B cell (primary cell): ENCODE results near the gene TAF6. TPM values are rescaled to one million over a fixed set of nuclear protein-coding genes. Genes with fewer than 3 reads are reported as not detected.

Experiments used
- ATAC-seq: fragments of 200-7000 bp; cut with Tn5 transposase; one replicate; pipeline ENCODE4 v1.10.0; 2021; ENCODE audit warnings: low read depth, mild to moderate bottlenecking, moderate number of reproducible peaks, moderate library complexity
- CTCF ChIA-PET: fragments of 350-600 bp; sonication (Branson Sonifier 250); formaldehyde crosslinking; loops from one replicate; lab custom pipeline; 2021; ENCODE audit warnings: antibody characterized with exemption, inconsistent platforms; lab: Charles Lee
- POLR2A ChIA-PET: fragments of 350-600 bp; sonication (Branson Sonifier 250); formaldehyde crosslinking; loops from one replicate; lab custom pipeline; 2021; ENCODE audit warnings: antibody characterized with exemption; lab: Charles Lee
- DNase-seq: peaks from one replicate; pipeline ENCODE4 v3.0.0; 2013
- H2AFZ ChIP-seq: 2 replicates; pipeline ENCODE4 v1.6.1; 2012; ENCODE audit warnings: mild to moderate bottlenecking, low read depth, low read length; ENCODE audit not compliant: insufficient read depth, poor library complexity, severe bottlenecking
- H3K27ac ChIP-seq, 2 donors: 1 replicate in 1 of 2; 2 replicates in 1 of 2; pipeline ENCODE4 v1.5.1; 2012 to 2013; ENCODE audit warnings: low read length in 2 of 2, mild to moderate bottlenecking in 2 of 2, moderate library complexity in 1 of 2
- H3K27me3 ChIP-seq, 4 experiments: fragments of 200-600 bp in 1 of 4; sonication (generic) in 1 of 4; replicated peaks in 1 of 4; 1 replicate in 2 of 4; 2 replicates in 2 of 4; pipeline versions ENCODE4 v1.6.1 to v1.7.0; 2013 to 2016; ENCODE audit warnings: low read length in 3 of 4, mild to moderate bottlenecking in 2 of 4, mixed read lengths in 1 of 4, moderate library complexity in 1 of 4; ENCODE audit not compliant: insufficient read depth in 4 of 4, control insufficient read depth in 3 of 4; ENCODE audit errors: control extremely low read depth in 1 of 4
- H3K36me3 ChIP-seq, 2 experiments: replicated peaks in 1 of 2; 1 replicate in 1 of 2; 2 replicates in 1 of 2; pipeline versions ENCODE4 v1.6.1 to v1.7.1; 2013; ENCODE audit warnings: low read length in 1 of 2; ENCODE audit not compliant: insufficient read depth in 2 of 2, control insufficient read depth in 1 of 2; ENCODE audit errors: control extremely low read depth in 1 of 2, extremely low read depth in 1 of 2
- H3K4me1 ChIP-seq, 2 donors: fragments of 200-600 bp in 1 of 2; sonication (generic) in 1 of 2; 1 replicate in 1 of 2; 2 replicates in 1 of 2; pipeline versions ENCODE4 v1.5.1 to v1.6.1; 2013 to 2017; ENCODE audit warnings: low read length in 2 of 2; ENCODE audit not compliant: control insufficient read depth in 2 of 2, insufficient read depth in 2 of 2
- H3K4me2 ChIP-seq: replicated peaks from 2 replicates; pipeline ENCODE3; 2012; ENCODE audit warnings: mild to moderate bottlenecking, low read depth, low read length; ENCODE audit not compliant: poor library complexity, severe bottlenecking
- H3K4me3 ChIP-seq, 5 experiments: fragments of 200-600 bp in 1 of 5; sonication (generic) in 1 of 5; 1 replicate in 3 of 5; 2 replicates in 2 of 5; pipeline versions ENCODE4 v1.5.1 to v1.7.0; 2011 to 2016; ENCODE audit warnings: low read length in 4 of 5, mild to moderate bottlenecking in 4 of 5, low read depth in 2 of 5, control low read depth in 1 of 5, moderate library complexity in 1 of 5; ENCODE audit not compliant: insufficient read depth in 1 of 5; ENCODE audit errors: control extremely low read depth in 1 of 5, extremely low read depth in 1 of 5
- H3K79me2 ChIP-seq: fragments of 200-600 bp; sonication (generic); one replicate; pipeline ENCODE4 v1.6.0; 2016; ENCODE audit warnings: low read length; ENCODE audit not compliant: control insufficient read depth, insufficient read depth
- H3K9ac ChIP-seq: fragments of 200-600 bp; sonication (generic); 2 replicates; pipeline ENCODE4 v1.6.1; 2017; ENCODE audit warnings: mild to moderate bottlenecking, low read length, moderate library complexity
- H3K9me3 ChIP-seq, 3 donors: one replicate each; pipeline versions ENCODE4 v1.6.1 to v1.7.1; 2013; ENCODE audit warnings: low read length in 2 of 3; ENCODE audit not compliant: control insufficient read depth in 2 of 3, insufficient read depth in 1 of 3; ENCODE audit errors: control extremely low read depth in 1 of 3
- H4K20me1 ChIP-seq: 2 replicates; pipeline ENCODE4 v1.6.0; 2012; ENCODE audit warnings: mild to moderate bottlenecking, low read length; ENCODE audit not compliant: insufficient read depth, control insufficient read depth, poor library complexity, severe bottlenecking
- H3K27ac Mint-ChIP-seq: one replicate; pipeline ENCODE4 v1.8.0; 2021; ENCODE audit warnings: mixed read lengths
- H3K27me3 Mint-ChIP-seq: one replicate; pipeline ENCODE4 v1.8.0; 2021; ENCODE audit warnings: mixed read lengths
- H3K4me1 Mint-ChIP-seq: one replicate; pipeline ENCODE4 v1.8.0; 2021; ENCODE audit warnings: mixed read lengths
- H3K4me3 Mint-ChIP-seq: one replicate; pipeline ENCODE4 v1.8.0; 2021; ENCODE audit warnings: mixed read lengths
- H3K9me3 Mint-ChIP-seq: one replicate; pipeline ENCODE4 v1.8.0; 2022; ENCODE audit warnings: mixed read lengths; ENCODE audit not compliant: insufficient read depth
- EZH2 ChIP-seq: IDR thresholded peaks from 2 replicates; pipeline ENCODE4 v1.6.1; 2012; ENCODE audit warnings: borderline replicate concordance, low read depth, mild to moderate bottlenecking, moderate library complexity, low read length; ENCODE audit not compliant: insufficient read depth, poor library complexity, severe bottlenecking
- WGBS: methylation state at CpG from one replicate; pipeline ENCODE4 v1.1.5; 2013; ENCODE audit warnings: missing lambda C conversion rate; ENCODE audit not compliant: insufficient coverage; 5-methylcytosine and 5-hydroxymethylcytosine counted together
- intact Hi-C: fragments of 100-400 bp; cut with micrococcal nuclease; formaldehyde crosslinking; loops from one replicate; pipeline ENCODE4 v1.10.0; 2022
- polyA plus RNA-seq: library from polyadenylated mRNA; depleted of rRNA; stranded (reverse); fragments of >200 nt; gene quantifications from 2 replicates; pipeline ENCODE4 v1.2.3, GENCODE V29; 2012
- total RNA-seq, 2 donors: library from RNA; stranded (reverse); fragments of 120-200 nt in 1 of 2; gene quantifications; 1 replicate in 1 of 2; 2 replicates in 1 of 2; pipeline versions ENCODE4 v1.2.3 to v1.2.4, GENCODE V29; 2013 to 2022
- TF ChIP-seq, protein P1 (sequence below): fragments of 200-600 bp; IDR thresholded peaks from one replicate; pipeline ENCODE4 v1.8.0; 2022; ENCODE audit warnings: antibody characterized with exemption, mild to moderate bottlenecking

The TAF6 gene
- total and polyA plus RNA-seq, 2 donors (not counting 1 experiment from before 2014, with no cell fraction given): 48.3 to 65.8 TPM

GRCh38 chr7:100093925-100094486 lies 25.2 kb downstream of the TAF6 start:
- H4K20me1 ChIP-seq: peaks cover 47% of the 10 kb centered on the region
- H3K9ac ChIP-seq: no peak overlapping the region
- no peak overlapping the region for H3K4me2 ChIP-seq
- Mint-ChIP-seq H3K4me3 (no peak overlapping the region), H3K4me1 (peaks cover 24% of the 10 kb centered on the region), H3K27me3 (no peaks in the 10 kb centered on the region), H3K9me3 (no peaks in the 10 kb centered on the region), H3K27ac (no peak overlapping the region)
- intact Hi-C loops: no loop called here
- ATAC-seq (no peak), DNase-seq (no peak)
- H3K27ac ChIP-seq: no peak overlapping the region
- H3K27me3 ChIP-seq: no peaks in the 10 kb centered on the region
- WGBS: 96% methylated on average over 16 of the region's 16 CpGs
- H3K36me3 ChIP-seq: peaks cover 2 to 83% of the 10 kb centered on the region in 2 experiments
- TF ChIP-seq EZH2: no peak
- TF ChIP-seq, protein P1, sequence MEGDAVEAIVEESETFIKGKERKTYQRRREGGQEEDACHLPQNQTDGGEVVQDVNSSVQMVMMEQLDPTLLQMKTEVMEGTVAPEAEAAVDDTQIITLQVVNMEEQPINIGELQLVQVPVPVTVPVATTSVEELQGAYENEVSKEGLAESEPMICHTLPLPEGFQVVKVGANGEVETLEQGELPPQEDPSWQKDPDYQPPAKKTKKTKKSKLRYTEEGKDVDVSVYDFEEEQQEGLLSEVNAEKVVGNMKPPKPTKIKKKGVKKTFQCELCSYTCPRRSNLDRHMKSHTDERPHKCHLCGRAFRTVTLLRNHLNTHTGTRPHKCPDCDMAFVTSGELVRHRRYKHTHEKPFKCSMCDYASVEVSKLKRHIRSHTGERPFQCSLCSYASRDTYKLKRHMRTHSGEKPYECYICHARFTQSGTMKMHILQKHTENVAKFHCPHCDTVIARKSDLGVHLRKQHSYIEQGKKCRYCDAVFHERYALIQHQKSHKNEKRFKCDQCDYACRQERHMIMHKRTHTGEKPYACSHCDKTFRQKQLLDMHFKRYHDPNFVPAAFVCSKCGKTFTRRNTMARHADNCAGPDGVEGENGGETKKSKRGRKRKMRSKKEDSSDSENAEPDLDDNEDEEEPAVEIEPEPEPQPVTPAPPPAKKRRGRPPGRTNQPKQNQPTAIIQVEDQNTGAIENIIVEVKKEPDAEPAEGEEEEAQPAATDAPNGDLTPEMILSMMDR: no peak
- no peaks in the 10 kb centered on the region for H3K9me3 ChIP-seq
- ChIA-PET CTCF (no interaction called here), POLR2A (no interaction called here)
- H2AFZ ChIP-seq: no peak overlapping the region
- peaks cover 22% of the 10 kb centered on the region for H3K79me2 ChIP-seq
- H3K4me3 ChIP-seq: no peak overlapping the region
- peaks cover 7 to 12% of the 10 kb centered on the region in 2 donors for H3K4me1 ChIP-seq

DNA sequence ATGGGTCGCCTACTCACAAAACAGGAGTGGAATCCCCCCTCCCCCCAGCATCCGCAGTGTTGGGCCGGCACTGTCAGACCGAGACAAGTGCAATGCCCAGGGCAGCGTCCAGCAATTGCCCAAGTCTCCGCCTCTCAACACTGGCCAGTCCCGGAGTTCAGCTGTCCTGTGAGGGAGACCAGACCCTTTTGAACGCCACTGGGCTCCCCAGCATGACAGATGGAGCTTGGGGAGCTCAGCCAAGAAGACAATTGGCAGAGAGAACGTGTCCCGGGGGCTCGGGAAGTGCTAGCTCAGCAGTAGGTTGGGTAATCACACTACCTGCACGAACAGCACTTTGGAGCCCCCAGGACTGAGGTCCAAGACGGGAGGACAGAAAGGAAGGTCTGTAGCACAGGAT lies 25.7 kb downstream of the TAF6 start:
- Histone ChIP-seq H3K9me3 (no peaks in the 10 kb centered on the region), H3K9ac (no peak overlapping the region), H3K4me1 (peaks cover 7 to 11% of the 10 kb centered on the region in 2 donors), H3K4me2 (no peak overlapping the region), H4K20me1 (peaks cover 43% of the 10 kb centered on the region), H2AFZ (no peak overlapping the region), H3K4me3 (no peak overlapping the region), H3K27me3 (no peaks in the 10 kb centered on the region), H3K27ac (no peak overlapping the region), H3K36me3 (peaks cover 2 to 78% of the 10 kb centered on the region in 2 experiments), H3K79me2 (peaks cover 19% of the 10 kb centered on the region)
- 91% methylated on average over 13 of the region's 13 CpGs for WGBS
- DNase-seq (no peak), ATAC-seq (no peak)
- intact Hi-C loops: no loop called here
- H3K9me3 Mint-ChIP-seq: no peaks in the 10 kb centered on the region
- H3K27ac Mint-ChIP-seq: no peak overlapping the region
- TF ChIP-seq EZH2: no peak
- ChIA-PET CTCF (no interaction called here), POLR2A (interaction anchor here (0.6 kb wide), 1 partner anchor 9 kb away, joined by 4 read pairs; no protein-coding TSS in a partner anchor)
- no peaks in the 10 kb centered on the region for H3K27me3 Mint-ChIP-seq
- H3K4me3 Mint-ChIP-seq: no peak overlapping the region
- peaks cover 21% of the 10 kb centered on the region for H3K4me1 Mint-ChIP-seq
